NB4 (cell line): Measurements from ENCODE around the gene FBXW11.

Experiments used
- DNase-seq: peaks from one replicate; pipeline ENCODE4 v3.0.0; 2010; ENCODE audit warnings: low read depth
- H3K4me3 ChIP-seq: one replicate; pipeline ENCODE4 v1.5.1; 2011; ENCODE audit warnings: mild to moderate bottlenecking, low read depth, low read length, moderate library complexity
- CTCF ChIP-seq: IDR thresholded peaks from one replicate; pipeline ENCODE4 v1.5.1; 2012; ENCODE audit warnings: low read depth, low read length
- MAX ChIP-seq: IDR thresholded peaks from 2 replicates; pipeline ENCODE4 v1.6.1; 2011; ENCODE audit warnings: low read depth, low read length
- MYC ChIP-seq: IDR thresholded peaks from 2 replicates; pipeline ENCODE4 v1.6.1; 2011; ENCODE audit warnings: low read depth, low read length
- POLR2A ChIP-seq: IDR thresholded peaks from 2 replicates; pipeline ENCODE4 v1.6.1; 2011; ENCODE audit warnings: mild to moderate bottlenecking; ENCODE audit not compliant: insufficient read length; ENCODE audit errors: extremely low read depth

Gene FBXW11

GRCh38 chr5:171911152-171911551 is 95.3 kb downstream of the FBXW11 start:
- no peak overlapping the region for H3K4me3 ChIP-seq
- TF ChIP-seq MAX (no peak), POLR2A (no peak), CTCF (no peak), MYC (no peak)
- DNase-seq = no peak

- TF ChIP-seq CTCF (no peak), POLR2A (no peak), MAX (no peak), MYC (no peak)
- H3K4me3 ChIP-seq = no peak overlapping the region
- no peak for DNase-seq
These were observed 97.8 kb downstream of the FBXW11 start for GRCh38 chr5:171908638-171909037.

GRCh38 chr5:171907725-171908343 is 98.6 kb downstream of the FBXW11 start:
- DNase-seq = peak; percentile 77
- TF ChIP-seq MYC (no peak), CTCF (peak; percentile 61)
- no peak overlapping the region for H3K4me3 ChIP-seq

- no peak overlapping the region for H3K4me3 ChIP-seq
- no peak for DNase-seq
- TF ChIP-seq POLR2A (no peak), CTCF (no peak), MYC (no peak), MAX (no peak)
These were observed 99.5 kb downstream of the FBXW11 start for GRCh38 chr5:171906703-171907590.

GRCh38 chr5:171906066-171906570 is 100.3 kb downstream of the FBXW11 start:
- TF ChIP-seq MAX (no peak), MYC (no peak), POLR2A (no peak), CTCF (no peak)
- DNase-seq = no peak
- no peak overlapping the region for H3K4me3 ChIP-seq
